ENCODE measurements around the gene CCDC175. TPM values are rescaled to one million over a fixed set of nuclear protein-coding genes. Genes with fewer than 3 reads are reported as not detected.

The CCDC175 gene
- total RNA-seq, 1 donor from 2014 or later = not detected

DNA sequence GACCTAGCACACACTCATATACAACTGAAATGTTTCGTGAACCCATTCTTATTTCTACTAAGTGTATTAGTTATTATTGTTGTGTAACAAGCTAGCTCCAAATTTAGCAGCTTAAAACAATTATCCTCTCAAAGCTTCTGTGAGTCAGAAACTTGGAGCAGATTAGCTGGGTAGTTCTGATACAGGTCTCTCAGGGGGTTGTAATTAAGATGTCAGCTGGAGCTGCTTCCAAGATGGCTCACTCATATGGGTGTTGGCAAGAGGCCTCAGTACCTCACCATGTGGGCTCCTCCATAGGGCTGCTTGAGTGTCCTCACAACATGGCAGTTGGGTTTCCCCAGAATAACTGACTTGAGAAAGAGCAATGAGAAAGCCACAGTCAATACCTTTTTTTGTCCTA is 121.2 kb downstream of the CCDC175 start:
- FAIRE-seq = no peak
- TF ChIP-seq, protein P1, sequence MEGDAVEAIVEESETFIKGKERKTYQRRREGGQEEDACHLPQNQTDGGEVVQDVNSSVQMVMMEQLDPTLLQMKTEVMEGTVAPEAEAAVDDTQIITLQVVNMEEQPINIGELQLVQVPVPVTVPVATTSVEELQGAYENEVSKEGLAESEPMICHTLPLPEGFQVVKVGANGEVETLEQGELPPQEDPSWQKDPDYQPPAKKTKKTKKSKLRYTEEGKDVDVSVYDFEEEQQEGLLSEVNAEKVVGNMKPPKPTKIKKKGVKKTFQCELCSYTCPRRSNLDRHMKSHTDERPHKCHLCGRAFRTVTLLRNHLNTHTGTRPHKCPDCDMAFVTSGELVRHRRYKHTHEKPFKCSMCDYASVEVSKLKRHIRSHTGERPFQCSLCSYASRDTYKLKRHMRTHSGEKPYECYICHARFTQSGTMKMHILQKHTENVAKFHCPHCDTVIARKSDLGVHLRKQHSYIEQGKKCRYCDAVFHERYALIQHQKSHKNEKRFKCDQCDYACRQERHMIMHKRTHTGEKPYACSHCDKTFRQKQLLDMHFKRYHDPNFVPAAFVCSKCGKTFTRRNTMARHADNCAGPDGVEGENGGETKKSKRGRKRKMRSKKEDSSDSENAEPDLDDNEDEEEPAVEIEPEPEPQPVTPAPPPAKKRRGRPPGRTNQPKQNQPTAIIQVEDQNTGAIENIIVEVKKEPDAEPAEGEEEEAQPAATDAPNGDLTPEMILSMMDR (IDR thresholded peaks at IDR 0.05; ENCODE audit: insufficient read depth, low read length, severe bottlenecking) = no peak
- DNase-seq (ENCODE audit: low read depth) = no peak
- H3K36me3 ChIP-seq (ENCODE audit: control insufficient read depth, insufficient read depth, low read length) = peaks cover 3% of the 10 kb centered on the region
- H3K27me3 ChIP-seq (ENCODE audit: control insufficient read depth, insufficient read depth, low read length) = no peaks in the 10 kb centered on the region
- no peak overlapping the region for H3K4me3 ChIP-seq (ENCODE audit: low read depth, low read length)

Other genes with a start within 250 kb of the CCDC175 start
- 0.26 and 0.64 TPM in 2 replicates for gene GPR135, start 111.4 kb downstream of the CCDC175 start, total RNA-seq
- 12.2 and 17.1 TPM in 2 replicates for gene L3HYPDH, start 92.4 kb downstream of the CCDC175 start, total RNA-seq
- 35.3 and 40.5 TPM in 2 replicates for gene JKAMP, start 92.3 kb downstream of the CCDC175 start, total RNA-seq